HUES64 (cell line): Measurements from ENCODE around the gene PLA2G6.

Experiments
- H3K27ac ChIP-seq: 2 replicates; pipeline ENCODE4 v1.7.0; 2013; ENCODE audit warnings: low read depth, low read length, inconsistent platforms
- H3K27me3 ChIP-seq: 2 replicates; pipeline ENCODE4 v1.6.1; 2013; ENCODE audit warnings: mild to moderate bottlenecking, low read length; ENCODE audit not compliant: insufficient read depth
- H3K36me3 ChIP-seq: 2 replicates; pipeline ENCODE4 v1.6.1; 2013; ENCODE audit warnings: mild to moderate bottlenecking, low read length; ENCODE audit not compliant: insufficient read depth
- H3K4me1 ChIP-seq: 2 replicates; pipeline ENCODE4 v1.6.1; 2013; ENCODE audit warnings: mild to moderate bottlenecking, low read length, moderate library complexity; ENCODE audit not compliant: insufficient read depth
- H3K4me3 ChIP-seq: 2 replicates; pipeline ENCODE4 v1.5.1; 2013; ENCODE audit warnings: mild to moderate bottlenecking, low read length, moderate library complexity
- H3K9ac ChIP-seq: 2 replicates; pipeline ENCODE4 v1.6.1; 2013; ENCODE audit warnings: mild to moderate bottlenecking, low read depth, low read length
- H3K9me3 ChIP-seq: 2 replicates; pipeline ENCODE4 v1.6.1; 2013; ENCODE audit warnings: low read depth, low read length; ENCODE audit not compliant: insufficient read depth
- WGBS: fragments of 150-250, 120-280 bp; methylation state at CpG from one replicate; pipeline ENCODE4 v1.1.7; 2013; ENCODE audit warnings: missing lambda C conversion rate; 5-methylcytosine and 5-hydroxymethylcytosine counted together

Gene PLA2G6

DNA sequence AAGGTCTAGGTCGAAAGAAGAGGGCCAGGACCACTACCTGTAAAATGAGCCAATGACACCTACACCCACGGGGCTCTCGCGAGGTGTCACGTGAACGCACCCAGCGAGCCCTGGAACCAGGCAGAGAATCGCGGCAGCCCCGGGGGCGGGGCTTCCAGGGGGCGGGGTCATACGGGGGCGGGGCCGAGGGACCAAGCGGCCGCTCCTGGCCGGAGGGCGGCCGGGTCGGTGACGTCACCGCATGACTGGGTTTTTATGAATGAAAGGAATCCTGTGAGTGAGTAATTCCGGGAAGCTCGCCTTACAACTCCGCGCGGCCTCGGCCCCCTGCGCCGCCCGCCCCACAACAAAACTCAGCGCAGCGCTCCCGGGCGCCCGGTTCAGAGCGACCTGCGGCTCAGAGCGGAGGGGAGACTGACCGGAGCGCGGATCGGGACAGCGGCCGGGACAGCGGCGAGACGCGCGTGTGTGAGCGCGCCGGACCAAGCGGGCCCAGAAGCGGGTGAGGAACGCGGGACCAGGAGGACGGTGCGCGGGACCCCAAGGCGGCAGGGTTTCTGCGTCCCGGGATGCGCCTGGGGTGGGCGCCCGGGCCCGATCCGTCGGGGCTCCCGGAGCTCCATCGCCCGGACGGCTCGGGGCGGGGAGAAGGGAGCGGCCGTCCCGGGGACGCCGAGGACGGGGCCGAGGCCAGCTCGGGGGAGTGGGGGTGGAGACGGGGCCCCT is 20.2 kb upstream of the PLA2G6 start, which contains the start of gene MAFF:
Gene MAFF, plus strand, starts transcription at position 284 of the 726 bp plus-strand sequence. CDS start 11,860 bp downstream, outside the sequence.
- Histone ChIP-seq H3K9ac (peak within 1 kb of the TSS; percentile 80), H3K4me1 (peaks cover 8% of the 10 kb centered on the region; the same call in 1 of the 2 replicates), H3K36me3 (no peaks in the 10 kb centered on the region), H3K27me3 (peaks cover 22% of the 10 kb centered on the region), H3K4me3 (peak within 1 kb of the TSS; percentile 76), H3K27ac (peak within 1 kb of the TSS; percentile 93), H3K9me3 (no peaks in the 10 kb centered on the region)
- under 1% methylated on average over 85 of the region's 85 CpGs for WGBS

DNA sequence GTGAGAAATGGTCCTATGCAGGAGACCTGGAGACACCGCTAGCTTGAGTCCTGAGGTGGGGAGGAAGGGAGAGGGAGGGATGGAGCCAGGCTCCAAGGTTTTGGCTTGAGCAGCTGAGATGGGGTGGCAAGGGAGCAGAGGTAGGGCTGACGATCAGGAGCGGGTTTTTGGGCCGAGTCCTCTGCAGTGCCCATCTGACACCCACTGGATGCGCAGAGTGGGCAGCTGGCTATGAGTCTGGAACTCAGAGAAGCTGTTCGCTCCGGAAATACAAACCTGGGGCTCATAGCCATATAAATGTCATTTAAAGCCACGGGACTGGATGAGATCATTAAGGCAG is 19.7 kb upstream of the PLA2G6 start:
- Histone ChIP-seq H3K4me3 (peak overlapping the region; percentile 76), H3K27me3 (peaks cover 22% of the 10 kb centered on the region), H3K9ac (peak overlapping the region; percentile 38; the same call in 1 of the 2 replicates), H3K36me3 (no peaks in the 10 kb centered on the region), H3K9me3 (no peaks in the 10 kb centered on the region), H3K4me1 (peaks cover 8% of the 10 kb centered on the region; the same call in 1 of the 2 replicates), H3K27ac (no peak overlapping the region)
- WGBS = 21% methylated on average over 8 of the region's 8 CpGs

DNA sequence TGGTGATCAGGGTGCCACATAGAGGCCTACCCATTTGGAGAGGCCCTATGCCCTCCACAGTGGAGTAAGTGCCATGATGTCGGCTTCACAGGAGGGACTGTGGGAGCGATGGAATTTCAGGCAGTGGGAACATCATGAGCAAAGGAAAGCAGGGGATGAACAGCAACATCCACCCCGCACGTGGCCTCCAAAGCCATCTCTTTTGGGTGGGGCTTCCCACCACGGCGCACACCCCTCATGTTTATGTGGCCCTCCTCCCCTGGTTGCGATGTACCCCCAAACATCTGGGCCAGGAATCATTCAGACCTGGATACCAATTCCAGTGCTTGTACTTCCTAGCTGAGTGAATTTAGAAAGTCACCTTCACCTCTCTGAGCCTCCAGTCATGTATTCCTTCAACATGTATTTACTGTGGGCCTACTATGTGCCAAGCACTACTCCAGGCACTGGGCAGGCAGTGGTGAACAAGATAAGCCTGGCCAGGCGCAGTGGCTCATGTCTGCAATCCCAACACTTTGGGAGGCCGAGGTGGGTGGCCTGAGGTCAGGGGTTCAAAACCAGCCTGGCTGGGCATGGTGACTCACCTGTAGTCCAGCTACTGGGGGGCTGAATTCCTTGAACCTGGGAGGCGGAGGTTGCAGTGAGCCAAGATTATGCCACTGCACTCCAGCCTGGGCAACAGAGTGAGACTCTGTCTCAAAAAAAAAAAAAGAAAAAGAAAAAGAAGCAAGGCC is 18.4 kb upstream of the PLA2G6 start:
- peaks cover 22% of the 10 kb centered on the region for H3K27me3 ChIP-seq
- H3K4me1 ChIP-seq = peaks cover 8% of the 10 kb centered on the region; the same call in 1 of the 2 replicates
- no peaks in the 10 kb centered on the region for H3K9me3 ChIP-seq
- H3K4me3 ChIP-seq = no peak overlapping the region
- WGBS = 85% methylated on average over 10 of the region's 10 CpGs
- H3K27ac ChIP-seq = no peak overlapping the region
- no peak overlapping the region for H3K9ac ChIP-seq
- H3K36me3 ChIP-seq = no peaks in the 10 kb centered on the region

DNA sequence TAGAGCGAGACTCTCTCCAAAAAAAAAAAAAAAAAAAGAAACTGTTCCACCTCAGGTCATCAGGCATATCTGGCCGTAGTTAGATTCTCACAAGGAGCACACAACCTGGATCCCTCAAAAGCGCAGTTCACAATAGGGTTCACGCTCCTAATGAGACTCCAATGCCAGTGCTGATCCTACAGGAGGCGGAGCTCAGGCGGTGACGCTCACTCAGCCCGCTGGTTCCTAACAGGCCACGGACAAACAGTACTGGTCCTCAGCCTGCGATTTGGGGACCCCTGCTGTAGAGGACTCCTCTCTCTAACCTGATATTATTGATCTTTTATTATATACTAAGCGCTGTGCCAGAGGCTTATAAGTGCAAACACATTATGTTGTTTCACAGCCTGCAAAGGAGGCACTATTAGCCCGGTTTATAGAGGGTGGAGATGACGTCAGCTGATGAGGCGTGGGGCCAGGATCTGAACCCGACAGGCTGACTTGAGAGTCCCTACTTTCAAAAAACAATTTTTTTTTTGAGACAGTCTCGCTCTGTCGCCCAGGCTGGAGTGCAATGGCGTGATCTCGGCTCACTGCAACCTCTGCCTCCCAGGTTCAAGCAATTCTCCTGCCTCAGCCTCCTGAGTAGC is 15.3 kb upstream of the PLA2G6 start:
- H3K36me3 ChIP-seq = no peaks in the 10 kb centered on the region
- H3K9me3 ChIP-seq = no peaks in the 10 kb centered on the region
- 0 out of 2 replicates have a peak, but pooled peaks cover 4% of the 10 kb centered on the region for H3K4me1 ChIP-seq
- no peak overlapping the region for H3K4me3 ChIP-seq
- no peak overlapping the region for H3K9ac ChIP-seq
- peaks cover 9% of the 10 kb centered on the region for H3K27me3 ChIP-seq
- WGBS = 79% methylated on average over 19 of the region's 19 CpGs
- H3K27ac ChIP-seq = no peak overlapping the region

DNA sequence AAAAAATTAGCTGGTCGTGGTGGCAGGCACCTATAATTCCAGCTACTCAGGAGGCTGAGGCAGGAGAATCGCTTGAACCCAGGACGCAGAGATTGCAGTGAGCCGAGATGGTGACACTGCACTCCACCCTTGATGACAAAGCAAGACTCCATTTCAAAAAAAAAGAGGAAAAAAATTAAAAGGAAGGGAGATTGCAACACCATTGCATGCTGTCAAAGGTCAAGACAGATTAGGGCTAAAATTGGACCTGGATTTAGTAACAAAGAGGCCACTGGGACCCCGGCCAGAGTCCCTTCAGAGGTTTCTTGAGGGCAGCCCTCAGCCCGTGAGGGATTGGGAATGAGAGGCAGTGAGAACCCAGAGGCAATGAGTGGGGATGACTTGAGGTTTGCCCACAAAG is 11.9 kb upstream of the PLA2G6 start:
- H3K4me1 ChIP-seq = no peaks in the 10 kb centered on the region
- H3K36me3 ChIP-seq = no peaks in the 10 kb centered on the region
- no peak overlapping the region for H3K9ac ChIP-seq
- H3K27ac ChIP-seq = no peak overlapping the region
- H3K27me3 ChIP-seq = no peaks in the 10 kb centered on the region; the same call in 1 of the 2 replicates
- no peaks in the 10 kb centered on the region for H3K9me3 ChIP-seq
- WGBS = 90% methylated on average over 6 of the region's 6 CpGs
- H3K4me3 ChIP-seq = no peak overlapping the region

GRCh38 chr22:38192475-38192863 is 10.8 kb upstream of the PLA2G6 start:
- H3K9me3 ChIP-seq = no peaks in the 10 kb centered on the region
- no peak overlapping the region for H3K4me3 ChIP-seq
- H3K4me1 ChIP-seq = no peaks in the 10 kb centered on the region
- no peaks in the 10 kb centered on the region; the same call in 1 of the 2 replicates for H3K27me3 ChIP-seq
- no peaks in the 10 kb centered on the region for H3K36me3 ChIP-seq
- WGBS = 91% methylated on average over 3 of the region's 3 CpGs
- no peak overlapping the region for H3K9ac ChIP-seq
- H3K27ac ChIP-seq = no peak overlapping the region

GRCh38 chr22:38191731-38192474 is 10.3 kb upstream of the PLA2G6 start:
- Histone ChIP-seq H3K36me3 (no peaks in the 10 kb centered on the region), H3K9ac (no peak overlapping the region), H3K27ac (no peak overlapping the region), H3K27me3 (no peaks in the 10 kb centered on the region; the same call in 1 of the 2 replicates), H3K4me1 (no peaks in the 10 kb centered on the region), H3K9me3 (no peaks in the 10 kb centered on the region), H3K4me3 (no peak overlapping the region)
- WGBS = 88% methylated on average over 10 of the region's 10 CpGs

DNA sequence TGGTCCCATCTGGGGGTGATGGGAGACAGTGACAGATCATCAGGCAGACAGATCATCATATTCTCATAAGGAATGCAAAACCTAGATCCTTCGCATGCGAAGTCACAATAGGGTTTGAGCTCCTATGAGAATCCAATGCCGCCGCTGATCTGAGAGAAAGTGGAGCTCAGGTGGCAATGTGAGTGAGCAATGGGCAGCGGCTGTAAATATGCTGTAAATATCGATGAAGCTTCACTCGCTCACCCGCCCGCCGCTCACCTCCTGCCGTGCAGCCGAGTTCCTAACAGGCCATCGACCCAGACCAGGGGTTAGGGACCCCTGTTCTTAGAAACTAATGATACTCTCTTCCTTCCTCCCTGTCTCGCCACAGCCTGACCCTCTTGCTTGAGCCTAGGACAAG is 9.4 kb upstream of the PLA2G6 start:
- Histone ChIP-seq H3K27me3 (no peaks in the 10 kb centered on the region; the same call in 1 of the 2 replicates), H3K4me1 (no peaks in the 10 kb centered on the region), H3K36me3 (no peaks in the 10 kb centered on the region), H3K9me3 (no peaks in the 10 kb centered on the region), H3K9ac (no peak overlapping the region), H3K4me3 (no peak overlapping the region), H3K27ac (no peak overlapping the region)
- WGBS = 79% methylated on average over 14 of the region's 14 CpGs

GRCh38 chr22:38190581-38190980 is 9.0 kb upstream of the PLA2G6 start:
- H3K36me3 ChIP-seq = no peaks in the 10 kb centered on the region

DNA sequence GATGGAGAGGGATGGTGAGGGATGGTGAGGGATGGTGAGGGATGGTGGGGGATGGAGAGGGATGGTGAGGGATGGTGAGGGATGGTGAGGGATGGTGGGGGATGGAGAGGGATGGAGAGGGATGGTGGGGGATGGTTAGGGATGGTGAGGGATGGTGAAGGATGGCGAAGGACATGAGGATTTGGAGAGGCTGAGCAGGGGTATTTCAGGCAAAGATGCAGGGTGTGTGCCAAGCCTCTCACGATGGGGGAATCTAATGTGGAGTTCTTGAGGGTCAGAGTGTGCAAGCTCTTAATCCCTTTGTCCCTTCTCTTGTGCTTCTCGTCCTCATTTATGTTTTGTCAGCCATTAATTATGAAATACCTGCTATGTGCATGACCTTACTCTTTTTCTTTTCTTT is 7.5 kb upstream of the PLA2G6 start:
- H3K36me3 ChIP-seq = no peaks in the 10 kb centered on the region
- no peak overlapping the region for H3K4me3 ChIP-seq
- H3K27ac ChIP-seq = no peak overlapping the region
- H3K27me3 ChIP-seq = no peaks in the 10 kb centered on the region; the same call in 1 of the 2 replicates
- no peaks in the 10 kb centered on the region for H3K4me1 ChIP-seq
- no peak overlapping the region for H3K9ac ChIP-seq
- H3K9me3 ChIP-seq = no peaks in the 10 kb centered on the region
- WGBS = 88% methylated on average over 3 of the region's 3 CpGs

More at GRCh38 chr22:38190581-38190980, 9.0 kb upstream of the PLA2G6 start:
- no peak overlapping the region for H3K27ac ChIP-seq
- H3K27me3 ChIP-seq = no peaks in the 10 kb centered on the region; the same call in 1 of the 2 replicates
- H3K9ac ChIP-seq = no peak overlapping the region
- no peaks in the 10 kb centered on the region for H3K9me3 ChIP-seq
- no peak overlapping the region for H3K4me3 ChIP-seq
- 92% methylated on average over 5 of the region's 6 CpGs for WGBS
- no peaks in the 10 kb centered on the region for H3K4me1 ChIP-seq
